Central memory CD4-positive, alpha-beta T cell (primary cell): ENCODE data around the gene TBL1XR1.
A peak's percentile ranks its signal among the peaks of the same experiment; 100 is the strongest.

Source experiments
- DNase-seq: peaks from one replicate; pipeline ENCODE4 v3.0.0; 2022
- total RNA-seq, 3 experiments: gene quantifications; one replicate each; lab custom pipeline; 2026; lab: John Stamatoyannopoulos, UW

TBL1XR1 gene
- 246 to 332 (median 307) reads per million in 3 experiments for total RNA-seq

GRCh38 chr3:177197041-177197726 lies at the start of gene TBL1XR1:
Gene TBL1XR1 (minus strand): TSS chr3:177197482. CDS start chr3:177064977, 132,505 bp downstream.
- peak; percentile 92 for DNase-seq

GRCh38 chr3:177245250-177245649 lies 48.0 kb upstream of the TBL1XR1 start:
- DNase-seq = no peak

- DNase-seq = no peak
These were observed 47.3 kb upstream of the TBL1XR1 start for GRCh38 chr3:177244606-177245005.

- no peak for DNase-seq
These were observed 41.5 kb upstream of the TBL1XR1 start for GRCh38 chr3:177238686-177239216.

- no peak for DNase-seq
These were observed 39.9 kb upstream of the TBL1XR1 start for GRCh38 chr3:177237206-177237605.

GRCh38 chr3:177236704-177237103 lies 39.4 kb upstream of the TBL1XR1 start:
- no peak for DNase-seq

GRCh38 chr3:177234121-177234520 lies 36.8 kb upstream of the TBL1XR1 start:
- no peak for DNase-seq

- DNase-seq = no peak
These were observed 34.0 kb upstream of the TBL1XR1 start for GRCh38 chr3:177231242-177231641.

- no peak for DNase-seq
These were observed 33.4 kb upstream of the TBL1XR1 start for GRCh38 chr3:177230641-177231040.

GRCh38 chr3:177229791-177230190 lies 32.5 kb upstream of the TBL1XR1 start:
- no peak for DNase-seq

- no peak for DNase-seq
These were observed 31.4 kb upstream of the TBL1XR1 start for GRCh38 chr3:177228601-177229190.

- DNase-seq = peak; percentile 25
These were observed 27.1 kb upstream of the TBL1XR1 start for GRCh38 chr3:177224414-177224813.

- no peak for DNase-seq
These were observed 24.5 kb upstream of the TBL1XR1 start for GRCh38 chr3:177221744-177222143.

- DNase-seq = no peak
These were observed 23.1 kb upstream of the TBL1XR1 start for GRCh38 chr3:177220136-177220974.

GRCh38 chr3:177213801-177214535 lies 16.7 kb upstream of the TBL1XR1 start:
- no peak for DNase-seq

- no peak for DNase-seq
These were observed 15.5 kb upstream of the TBL1XR1 start for GRCh38 chr3:177212756-177213155.

GRCh38 chr3:177212278-177212610 lies 15.0 kb upstream of the TBL1XR1 start:
- no peak for DNase-seq

- no peak for DNase-seq
These were observed 14.4 kb upstream of the TBL1XR1 start for GRCh38 chr3:177211503-177212277.

- DNase-seq = no peak
These were observed 13.6 kb upstream of the TBL1XR1 start for GRCh38 chr3:177210744-177211502.

- no peak for DNase-seq
These were observed 12.2 kb upstream of the TBL1XR1 start for GRCh38 chr3:177209509-177209908.

GRCh38 chr3:177208781-177209180 lies 11.5 kb upstream of the TBL1XR1 start:
- no peak for DNase-seq
